ENCODE results near the gene TBC1D24. TPM values are rescaled to one million over a fixed set of nuclear protein-coding genes. Genes with fewer than 3 reads are reported as not detected.

TBC1D24 gene
- total RNA-seq, 1 donor from 2014 or later, result 43.7 TPM

- DNase-seq, result no peak
- Histone ChIP-seq H3K36me3 (peaks cover 12% of the 10 kb centered on the region), H3K4me3 (no peak overlapping the region), H3K27me3 (no peaks in the 10 kb centered on the region), H3K27ac (no peak overlapping the region), H3K4me1 (peaks cover 30% of the 10 kb centered on the region), H3K9me3 (no peaks in the 10 kb centered on the region)
- TF ChIP-seq CTCF (IDR thresholded peaks at IDR 0.05), result no peak
- intact Hi-C loops (cut with DNase I), result loop anchor here (10.0 kb wide), 1 partner anchor 165 kb away; no protein-coding TSS in a partner anchor
- no peak for ATAC-seq
These were observed 24.5 kb downstream of the TBC1D24 start for GRCh38 chr16:2499454-2499853.

- Histone ChIP-seq H3K9me3 (no peaks in the 10 kb centered on the region), H3K4me3 (no peak overlapping the region), H3K27ac (no peak overlapping the region), H3K36me3 (peaks cover 12% of the 10 kb centered on the region), H3K27me3 (no peaks in the 10 kb centered on the region), H3K4me1 (peaks cover 30% of the 10 kb centered on the region)
- TF ChIP-seq CTCF (IDR thresholded peaks at IDR 0.05), result no peak
- DNase-seq (no peak), ATAC-seq (no peak)
- intact Hi-C loops (cut with DNase I), result loop anchor here (10.0 kb wide), 1 partner anchor 165 kb away; no protein-coding TSS in a partner anchor
These were observed 25.0 kb downstream of the TBC1D24 start for GRCh38 chr16:2499890-2500429.

GRCh38 chr16:2500430-2500917 lies 25.5 kb downstream of the TBC1D24 start:
- ATAC-seq (no peak), DNase-seq (peak; percentile 67)
- no peak for TF ChIP-seq CTCF (IDR thresholded peaks at IDR 0.05)
- Histone ChIP-seq H3K27me3 (no peaks in the 10 kb centered on the region), H3K4me3 (no peak overlapping the region), H3K9me3 (no peaks in the 10 kb centered on the region), H3K4me1 (peaks cover 30% of the 10 kb centered on the region), H3K27ac (no peak overlapping the region), H3K36me3 (peaks cover 12% of the 10 kb centered on the region)
- intact Hi-C loops (cut with DNase I), result no loop called here

- Histone ChIP-seq H3K27ac (no peak overlapping the region), H3K4me3 (peak overlapping the region; percentile 21), H3K4me1 (peaks cover 30% of the 10 kb centered on the region), H3K9me3 (no peaks in the 10 kb centered on the region), H3K27me3 (no peaks in the 10 kb centered on the region), H3K36me3 (peaks cover 9% of the 10 kb centered on the region)
- DNase-seq (peak; percentile 92), ATAC-seq (peak; percentile 86)
- peak; percentile 99 for TF ChIP-seq CTCF (IDR thresholded peaks at IDR 0.05)
- intact Hi-C loops (cut with DNase I), result no loop called here
These were observed 26.2 kb downstream of the TBC1D24 start for GRCh38 chr16:2500918-2501750.

GRCh38 chr16:2501946-2502895 lies 27.3 kb downstream of the TBC1D24 start:
- Histone ChIP-seq H3K9me3 (no peaks in the 10 kb centered on the region), H3K4me3 (no peak overlapping the region), H3K4me1 (peaks cover 34% of the 10 kb centered on the region), H3K27me3 (no peaks in the 10 kb centered on the region), H3K36me3 (no peaks in the 10 kb centered on the region), H3K27ac (no peak overlapping the region)
- DNase-seq, result peak; percentile 65
- ATAC-seq, result no peak
- intact Hi-C loops (cut with DNase I), result no loop called here
- no peak for TF ChIP-seq CTCF (IDR thresholded peaks at IDR 0.05)

Data from upper lobe of right lung (tissue), 1 donor.